Breast epithelium (tissue), 3 donors: ENCODE measurements around the gene ZNF831.

Experiments used
- POLR2A ChIP-seq: fragments of 450-650 bp; IDR thresholded peaks from one replicate; pipeline ENCODE4 v1.6.1; 2016; ENCODE audit warnings: antibody characterized with exemption, mild to moderate bottlenecking, moderate library complexity
- POLR2AphosphoS5 ChIP-seq, 3 donors: sonication (generic); formaldehyde crosslinking; IDR thresholded peaks; one replicate each; pipeline ENCODE4 v1.6.1; 2017; ENCODE audit warnings: antibody characterized with exemption in 3 of 3
- TF ChIP-seq, protein P1 (sequence below), 3 donors: fragments of 450-650 bp; IDR thresholded peaks; one replicate each; pipeline ENCODE4 v1.5.1; 2016 to 2017; ENCODE audit warnings: antibody characterized with exemption in 3 of 3, mild to moderate bottlenecking in 3 of 3, moderate library complexity in 3 of 3

- TF ChIP-seq, protein P1, sequence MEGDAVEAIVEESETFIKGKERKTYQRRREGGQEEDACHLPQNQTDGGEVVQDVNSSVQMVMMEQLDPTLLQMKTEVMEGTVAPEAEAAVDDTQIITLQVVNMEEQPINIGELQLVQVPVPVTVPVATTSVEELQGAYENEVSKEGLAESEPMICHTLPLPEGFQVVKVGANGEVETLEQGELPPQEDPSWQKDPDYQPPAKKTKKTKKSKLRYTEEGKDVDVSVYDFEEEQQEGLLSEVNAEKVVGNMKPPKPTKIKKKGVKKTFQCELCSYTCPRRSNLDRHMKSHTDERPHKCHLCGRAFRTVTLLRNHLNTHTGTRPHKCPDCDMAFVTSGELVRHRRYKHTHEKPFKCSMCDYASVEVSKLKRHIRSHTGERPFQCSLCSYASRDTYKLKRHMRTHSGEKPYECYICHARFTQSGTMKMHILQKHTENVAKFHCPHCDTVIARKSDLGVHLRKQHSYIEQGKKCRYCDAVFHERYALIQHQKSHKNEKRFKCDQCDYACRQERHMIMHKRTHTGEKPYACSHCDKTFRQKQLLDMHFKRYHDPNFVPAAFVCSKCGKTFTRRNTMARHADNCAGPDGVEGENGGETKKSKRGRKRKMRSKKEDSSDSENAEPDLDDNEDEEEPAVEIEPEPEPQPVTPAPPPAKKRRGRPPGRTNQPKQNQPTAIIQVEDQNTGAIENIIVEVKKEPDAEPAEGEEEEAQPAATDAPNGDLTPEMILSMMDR (IDR thresholded peaks at IDR 0.05) = no peak
- TF ChIP-seq POLR2AphosphoS5 (IDR thresholded peaks at IDR 0.05) (no peak), POLR2A (no peak)
Measured at GRCh38 chr20:59221049-59221706, 57.6 kb downstream of the ZNF831 start.
